GM21825 (cell line): ENCODE data around the gene IDI2.

Source experiments
- ATAC-seq: cut with Tn5 transposase; IDR thresholded peaks from one replicate; pipeline ENCODE4 v1.9.1; 2021; ENCODE audit warnings: mild to moderate bottlenecking, moderate library complexity; ENCODE audit not compliant: unreplicated experiment

Gene IDI2

GRCh38 chr10:983971-984655 lies 41.5 kb downstream of the IDI2 start:
- ATAC-seq: no peak

- ATAC-seq: no peak
Measured at GRCh38 chr10:983401-983800, 42.3 kb downstream of the IDI2 start.

- ATAC-seq: no peak
Measured at GRCh38 chr10:980468-981093, 45.1 kb downstream of the IDI2 start.

DNA sequence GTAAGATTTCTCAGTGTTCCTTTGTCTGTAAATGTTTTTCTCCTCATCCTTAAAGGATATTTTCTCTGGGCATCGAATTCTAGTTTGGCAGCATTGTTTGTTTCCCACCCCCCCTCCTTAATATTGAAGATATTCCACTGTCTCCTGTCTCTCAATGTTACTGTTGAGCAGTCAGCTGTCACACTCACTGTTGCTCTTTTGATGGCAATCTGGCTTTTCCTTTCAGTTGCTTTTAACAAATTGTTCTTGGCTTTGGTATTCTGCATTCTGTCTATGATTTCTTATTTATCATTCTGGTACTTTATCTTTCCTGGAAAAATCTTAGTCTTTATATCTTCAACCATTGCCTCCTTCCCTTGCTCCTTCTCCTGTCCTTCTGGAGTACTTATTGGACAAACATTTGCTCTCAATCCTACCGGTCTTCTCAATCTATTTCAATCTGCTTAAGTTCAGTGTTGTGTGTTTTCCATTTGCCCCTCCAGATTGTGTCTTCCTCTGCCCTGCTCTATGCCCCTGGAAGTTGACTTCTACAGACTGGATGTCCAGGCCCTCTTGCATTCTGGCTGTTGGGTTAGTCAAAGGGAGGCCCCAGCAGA lies 46.7 kb downstream of the IDI2 start:
- no peak for ATAC-seq

- ATAC-seq: no peak
Measured at GRCh38 chr10:976316-976715, 49.3 kb downstream of the IDI2 start.

DNA sequence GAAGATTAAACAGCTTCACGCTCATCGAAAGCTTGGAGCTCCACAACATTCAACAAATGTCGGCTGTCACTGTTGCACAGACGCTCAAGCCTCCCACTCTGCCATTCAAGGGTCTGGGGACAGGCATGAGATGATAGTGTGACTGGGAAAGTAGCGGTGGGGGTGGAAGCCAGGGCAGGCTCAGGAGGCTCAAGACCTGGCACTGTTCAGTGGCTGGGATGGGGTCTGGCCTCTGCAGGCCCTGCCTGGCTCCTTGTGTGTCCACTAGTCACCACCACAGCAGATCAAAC lies 50.9 kb downstream of the IDI2 start:
- ATAC-seq: no peak

- ATAC-seq: no peak
Measured at GRCh38 chr10:974038-974784, 51.4 kb downstream of the IDI2 start.

DNA sequence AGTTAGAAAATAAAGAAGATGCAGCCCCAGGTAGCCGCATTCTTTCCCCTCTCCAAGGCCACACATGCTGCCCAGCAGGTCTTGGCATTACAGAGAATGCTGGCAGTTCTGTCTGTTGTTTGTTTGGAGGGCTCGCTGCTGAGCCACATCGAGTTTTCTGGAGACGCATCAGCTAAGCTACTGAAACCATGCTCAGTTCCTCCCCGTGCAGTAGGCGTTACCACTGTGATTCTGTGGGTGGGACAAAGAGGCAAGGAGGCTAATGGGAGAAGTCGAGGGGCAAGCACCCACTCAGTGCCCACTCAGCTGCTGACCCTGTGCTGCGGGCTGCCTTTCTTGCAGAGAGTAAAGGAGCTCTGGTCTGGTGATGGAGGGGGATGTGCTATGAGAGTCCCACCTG lies 52.9 kb downstream of the IDI2 start:
- ATAC-seq: no peak

DNA sequence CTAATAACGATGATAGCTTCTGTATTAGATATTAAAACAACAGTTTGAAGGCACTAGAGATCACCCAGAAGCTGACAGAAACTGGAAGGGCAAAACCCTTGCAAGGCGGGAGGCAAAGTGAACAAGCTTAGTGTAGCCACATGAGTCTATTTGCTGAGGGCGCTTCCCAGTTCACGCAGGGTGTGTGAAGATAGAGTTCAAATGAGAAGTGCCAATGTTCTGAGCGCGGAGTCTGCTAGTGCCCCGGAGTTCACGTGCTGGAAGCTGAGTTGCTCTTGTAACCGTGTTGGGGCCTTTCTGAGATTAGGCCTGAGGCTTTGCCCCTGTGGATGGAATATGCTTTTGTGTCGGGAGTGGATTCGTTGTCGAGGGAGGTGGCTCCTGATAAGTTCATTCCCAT lies 54.0 kb downstream of the IDI2 start:
- no peak for ATAC-seq

- no peak for ATAC-seq
Measured at GRCh38 chr10:971150-971542, 54.5 kb downstream of the IDI2 start.

DNA sequence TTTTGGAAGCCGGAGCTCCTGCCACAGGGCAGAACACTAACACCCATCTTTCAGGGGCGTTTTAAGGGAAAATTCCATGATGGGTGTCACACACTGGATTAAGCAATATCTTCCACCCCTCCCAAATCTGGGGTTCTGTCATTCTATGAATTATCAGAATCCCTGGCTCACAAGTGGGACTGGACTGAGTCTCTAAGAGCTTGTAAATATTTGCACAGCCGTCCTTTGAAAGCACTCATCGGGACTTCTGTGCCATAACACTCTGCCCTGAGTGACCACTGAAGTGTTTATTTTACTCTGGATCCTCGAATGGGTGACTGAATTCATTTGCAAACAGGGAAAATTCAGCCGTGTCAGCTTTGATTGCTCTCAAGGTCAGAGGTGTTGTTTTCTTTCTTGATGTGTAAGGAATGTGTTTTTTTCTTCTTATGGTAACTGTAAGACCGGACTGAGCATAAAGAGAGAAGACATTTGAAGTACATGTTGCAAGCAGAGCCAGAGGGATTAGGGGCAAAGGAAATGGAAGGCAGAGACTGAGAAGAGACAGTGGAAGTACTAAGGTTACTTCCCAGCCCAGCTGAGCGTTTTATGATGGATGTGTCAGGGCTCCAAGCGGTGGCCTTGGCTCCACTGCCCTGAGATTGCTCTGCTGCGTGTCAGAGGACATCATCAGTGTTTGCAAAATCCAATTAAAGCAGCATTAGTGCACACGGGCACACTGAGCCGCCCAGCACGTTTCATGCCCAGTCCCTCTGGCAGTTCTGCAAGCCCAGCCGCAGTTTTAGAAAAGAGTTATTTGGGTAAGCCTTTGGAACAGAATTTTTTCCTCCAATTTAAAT lies 55.1 kb downstream of the IDI2 start:
- ATAC-seq: no peak

DNA sequence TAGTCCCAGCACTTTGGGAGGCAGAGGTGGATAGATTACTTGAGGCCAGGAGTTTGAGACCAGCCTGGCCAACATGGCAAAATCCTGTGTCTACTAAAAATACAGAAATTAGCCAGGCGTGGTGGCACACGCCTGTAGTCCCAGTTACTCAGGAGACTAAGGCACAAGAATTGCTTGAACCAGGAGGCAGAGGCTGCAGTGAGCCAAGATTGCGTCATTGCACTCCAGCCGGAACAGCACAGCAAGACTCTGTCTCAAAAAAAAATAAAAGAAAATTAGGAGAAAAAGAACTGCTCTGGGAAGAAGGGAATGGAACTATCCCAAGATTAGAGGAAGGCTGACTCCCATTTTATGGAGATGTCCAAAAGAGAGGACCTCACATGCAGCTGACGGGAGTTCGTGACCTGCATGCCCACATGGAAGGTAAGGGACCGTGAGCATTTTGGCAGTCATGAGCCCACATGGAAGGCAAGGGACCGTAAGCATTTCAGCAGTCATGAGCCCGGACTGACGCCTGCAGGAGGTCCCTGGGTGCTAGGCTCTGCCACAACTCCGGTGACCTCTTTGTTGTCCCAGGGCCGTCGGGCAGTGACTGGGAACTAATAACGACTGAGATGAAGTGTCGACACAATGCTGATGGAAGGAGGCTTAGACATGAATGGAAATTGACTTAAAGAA lies 56.0 kb downstream of the IDI2 start:
- ATAC-seq: no peak
